Measurements from ENCODE around the gene ZNF652. TPM values are rescaled to one million over a fixed set of nuclear protein-coding genes. Genes with fewer than 3 reads are reported as not detected.
"Not testable (repeated sequence)": the region's sequence is repeated elsewhere in the genome, so short reads cannot be mapped to it uniquely, and the experiment has no call there.

Gene ZNF652
- polyA plus RNA-seq, 12 donors = 16.5 to 27.9 (median 18.2) TPM; not detected in 1

DNA sequence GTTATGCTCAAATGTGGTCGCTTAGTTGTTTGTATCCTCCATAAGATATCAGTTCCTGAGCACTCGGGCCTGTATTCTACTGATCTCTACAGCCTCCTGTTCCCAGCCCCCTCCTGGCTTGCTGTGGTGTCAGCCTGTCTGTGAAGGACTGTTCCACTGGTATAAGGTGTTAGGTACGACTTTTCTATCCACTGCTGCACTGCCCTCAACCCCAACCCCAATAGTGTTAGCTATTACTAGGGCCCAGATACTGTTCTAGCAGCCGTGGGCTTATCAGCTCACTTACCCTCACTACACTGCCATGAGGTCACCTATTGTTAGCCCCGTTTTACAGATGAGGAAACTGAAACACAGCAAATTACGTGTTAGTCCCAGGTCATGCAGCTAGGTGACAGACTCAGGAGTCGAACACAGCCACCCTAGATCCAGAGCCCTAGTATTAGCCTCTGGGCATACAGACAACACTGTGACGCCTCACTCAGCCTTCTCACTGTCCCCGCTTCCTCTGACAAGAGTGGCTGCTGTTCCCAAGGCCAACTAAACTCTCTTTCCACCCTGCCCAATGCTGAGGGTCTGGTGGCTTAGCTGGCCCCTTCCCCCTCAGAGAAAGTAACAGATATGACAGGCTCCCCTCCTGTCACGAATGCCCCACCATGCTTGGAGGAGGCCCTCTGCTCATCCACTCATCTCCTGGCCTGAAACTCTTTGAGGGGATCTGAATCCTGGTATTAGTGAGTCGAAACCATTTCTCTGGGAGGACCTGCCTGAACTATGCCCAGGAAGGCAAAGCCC, 25.6 kb upstream of the ZNF652 start:
- DNase-seq = no peak

DNA sequence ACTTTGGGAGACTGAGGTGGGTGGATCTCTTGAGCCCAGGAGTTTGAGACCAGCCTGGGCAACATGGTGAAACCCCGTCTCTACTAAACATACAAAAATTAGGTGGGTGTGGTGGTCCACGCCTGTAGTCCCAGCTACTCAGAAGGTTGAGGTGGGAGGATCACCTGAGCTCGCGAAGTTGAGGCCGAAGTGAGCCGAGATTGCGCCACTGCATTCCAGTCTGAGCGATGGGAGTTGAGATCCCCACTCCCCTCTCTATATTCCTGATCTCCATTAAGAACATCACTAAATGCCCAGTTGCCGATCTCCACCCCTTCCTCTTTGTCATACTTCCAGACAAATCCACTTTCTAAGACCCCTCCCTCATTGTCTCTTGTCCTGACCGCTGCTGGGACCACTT, 24.3 kb upstream of the ZNF652 start:
- no peak for DNase-seq

DNA sequence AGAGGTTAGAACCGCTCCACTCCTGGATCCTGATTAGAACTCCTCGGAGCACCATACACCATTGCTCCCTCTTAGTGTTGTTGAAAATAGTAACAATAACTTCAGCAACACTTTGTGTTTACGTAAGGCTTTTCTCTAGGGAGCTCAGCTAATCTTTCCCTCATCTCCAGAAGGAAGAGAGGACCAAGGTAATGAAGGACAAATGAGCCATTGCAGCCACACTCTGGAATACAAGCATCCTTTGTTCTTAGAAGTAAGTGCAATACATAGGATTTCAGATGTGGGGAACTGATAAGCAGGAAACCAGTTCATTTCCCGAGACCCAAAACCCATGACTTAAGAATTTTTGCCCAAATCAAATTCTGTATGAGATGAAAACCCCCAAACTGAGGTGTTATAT, 22.9 kb upstream of the ZNF652 start:
- DNase-seq = no peak

DNA sequence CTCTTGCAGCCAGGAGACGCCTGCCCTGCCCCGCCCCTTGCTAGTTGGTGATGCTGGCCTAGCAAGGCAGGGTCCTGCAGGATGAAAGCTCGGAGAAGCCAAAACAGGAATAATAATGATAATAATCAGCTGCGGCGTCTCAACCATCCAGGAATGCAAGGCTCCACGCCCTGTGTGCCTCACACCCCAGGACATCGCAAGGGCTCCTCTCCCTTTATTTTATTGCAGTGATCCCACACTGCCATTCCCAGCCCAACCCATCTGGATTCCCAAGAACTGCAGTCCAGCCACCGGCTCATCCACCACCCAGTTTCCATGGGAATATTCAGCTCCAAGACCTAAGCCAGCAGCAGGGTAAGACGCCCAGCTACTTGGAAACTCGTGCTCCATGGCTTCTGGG, 21.0 kb upstream of the ZNF652 start:
- no peak for DNase-seq

DNA sequence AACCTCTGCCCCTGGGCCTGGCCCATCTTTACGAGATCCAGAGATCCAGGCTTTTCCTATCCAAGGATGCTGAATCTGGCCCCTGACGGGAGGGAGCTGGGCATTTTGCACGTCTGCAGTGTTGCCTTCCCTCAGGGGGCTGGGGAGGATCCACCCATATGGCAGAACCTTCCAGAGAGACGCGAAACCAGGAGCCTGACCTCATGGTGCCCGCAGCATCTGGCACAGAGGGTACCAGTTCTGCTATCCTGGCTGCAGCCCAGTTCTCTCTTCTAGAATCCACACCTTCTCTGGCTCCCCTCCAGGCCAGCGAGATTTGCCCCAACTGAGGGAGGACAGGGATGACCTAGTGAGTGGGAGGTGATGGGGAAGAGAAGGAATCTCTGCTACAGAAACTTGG, 20.5 kb upstream of the ZNF652 start:
- no peak for DNase-seq

DNA sequence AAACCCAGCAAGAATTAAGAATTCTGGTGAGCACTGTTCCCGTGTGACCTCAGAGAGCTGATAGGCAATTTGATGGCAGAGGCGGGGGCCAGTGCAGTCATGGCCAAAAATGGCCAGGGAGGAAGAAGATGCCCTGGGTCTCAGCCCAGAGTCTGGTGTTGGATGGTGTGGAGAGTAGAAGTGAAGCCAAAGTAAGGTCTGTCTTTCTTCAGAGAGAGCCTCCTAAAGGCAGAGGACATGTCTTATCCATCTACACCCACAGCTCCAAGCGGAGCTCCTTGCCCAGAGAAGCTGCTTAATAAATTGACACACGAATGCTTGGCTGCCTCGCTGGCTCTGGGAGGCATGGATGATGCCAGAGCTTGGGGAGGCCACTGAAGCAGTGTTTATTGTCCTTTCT, 19.7 kb upstream of the ZNF652 start:
- DNase-seq = no peak

DNA sequence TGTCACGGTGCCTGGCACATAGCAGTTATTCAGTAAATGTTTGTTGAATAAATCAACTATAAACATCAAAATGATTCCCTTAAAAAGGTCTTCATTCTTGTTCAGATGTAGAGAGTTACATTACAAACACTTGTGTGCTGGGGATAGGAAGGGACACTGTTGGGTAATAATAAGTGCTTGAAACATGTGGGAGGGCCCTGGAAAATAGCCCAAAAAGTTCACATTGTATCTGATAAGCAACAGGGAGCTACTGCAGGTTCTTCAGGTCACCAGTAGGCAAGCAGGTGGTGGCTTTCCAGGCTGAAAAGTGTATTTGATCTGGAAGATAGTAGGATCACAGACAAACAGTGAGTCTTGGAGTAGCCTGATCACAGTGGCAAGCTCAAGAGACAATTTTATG, 19.0 kb upstream of the ZNF652 start:
- no peak for DNase-seq

DNA sequence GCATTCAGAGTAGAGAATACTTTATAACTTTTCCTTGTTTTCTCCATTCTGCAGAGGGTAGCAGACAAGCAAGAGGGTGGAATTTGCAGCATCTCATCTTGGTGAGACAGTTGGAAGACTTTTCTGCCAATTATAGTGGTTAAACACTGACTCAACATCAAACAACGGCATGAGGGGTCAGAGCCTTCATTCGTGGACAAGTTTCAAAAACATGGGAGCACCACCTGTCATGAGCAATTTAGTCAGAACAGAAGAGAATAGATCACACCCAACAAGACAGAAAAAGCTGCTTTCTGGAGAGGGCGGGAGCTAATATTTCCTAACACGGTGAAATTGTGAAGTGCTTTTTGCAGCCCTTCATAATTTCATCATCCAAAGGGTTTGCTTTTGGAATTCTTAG, 17.9 kb upstream of the ZNF652 start:
- no peak for DNase-seq

DNA sequence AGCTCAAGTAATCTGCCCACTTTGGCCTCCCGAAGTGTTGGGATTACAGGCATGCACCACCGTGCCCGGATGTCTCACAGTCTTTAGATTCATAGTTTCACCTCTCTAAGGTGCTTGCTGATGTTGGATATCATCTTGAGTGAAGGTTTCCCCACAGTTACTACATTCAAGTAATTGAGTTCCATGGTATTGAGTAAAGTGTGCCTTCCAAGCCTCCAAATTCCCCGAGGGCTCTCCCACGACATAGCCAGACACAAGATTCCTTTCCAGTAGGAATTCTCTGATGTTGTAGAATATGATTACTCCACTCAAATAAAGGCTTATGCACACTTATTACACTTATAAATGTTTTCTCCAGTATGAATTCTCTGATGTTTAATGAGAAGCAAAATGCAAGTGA, 16.3 kb upstream of the ZNF652 start:
- no peak for DNase-seq

DNA sequence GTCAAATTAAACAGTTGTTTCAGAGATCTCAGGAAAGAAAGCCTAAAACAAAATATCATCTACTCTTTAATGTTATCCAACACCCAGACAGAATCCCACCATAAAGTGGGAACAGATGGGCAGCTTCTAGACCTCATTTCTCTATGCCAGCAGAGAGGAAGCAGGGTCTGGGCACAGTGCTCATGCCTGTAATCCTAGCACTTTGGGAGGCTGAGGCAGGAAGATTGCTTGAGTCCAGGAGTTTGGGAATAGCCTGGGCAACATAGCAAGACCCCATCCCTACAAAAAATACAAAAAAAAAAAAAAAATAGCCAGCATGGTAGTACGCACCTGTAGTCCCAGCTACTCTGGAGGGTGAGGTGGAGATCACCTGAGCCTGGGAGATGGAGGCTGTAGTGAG, 13.5 kb upstream of the ZNF652 start:
- no peak for DNase-seq

DNA sequence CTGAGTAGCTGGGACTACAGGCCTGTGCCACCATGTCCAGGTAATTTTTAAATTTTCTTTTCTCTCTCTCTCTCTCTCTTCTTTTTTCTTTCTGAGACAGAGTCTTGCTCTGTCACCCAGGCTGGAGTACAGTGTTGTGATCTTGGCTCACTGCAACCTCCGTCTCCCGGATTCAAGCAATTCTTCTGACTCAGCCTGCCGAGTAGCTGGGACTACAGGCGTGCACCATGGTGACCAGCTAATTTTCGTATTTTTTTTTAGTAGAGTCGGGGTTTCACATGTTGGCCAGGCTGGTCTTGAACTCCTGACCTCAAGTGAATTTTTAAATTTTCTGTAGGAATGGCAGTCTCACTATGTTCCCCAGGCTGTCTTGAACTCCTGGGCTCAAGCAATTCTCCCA, 11.1 kb upstream of the ZNF652 start:
- no peak for DNase-seq

DNA sequence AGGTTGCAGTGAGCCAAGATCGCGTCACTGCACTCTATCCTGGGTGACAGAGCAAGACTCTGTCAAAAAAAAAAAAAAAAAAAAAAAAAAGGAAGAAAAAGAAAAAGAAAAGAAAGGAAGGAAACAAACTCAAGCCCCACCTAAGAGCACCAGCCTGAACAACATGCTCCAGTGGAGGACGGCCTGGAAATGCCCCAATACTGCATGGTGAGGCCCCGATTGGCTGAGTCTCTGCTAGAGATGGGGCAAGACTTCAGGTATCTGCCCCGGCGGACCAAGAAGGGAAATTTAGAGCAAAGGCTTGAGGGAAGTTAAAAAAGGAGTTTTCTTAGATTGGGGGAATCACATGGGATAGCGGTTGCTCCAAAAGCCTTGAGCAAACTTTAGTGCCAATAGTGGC, 10.4 kb upstream of the ZNF652 start:
- DNase-seq = no peak

DNA sequence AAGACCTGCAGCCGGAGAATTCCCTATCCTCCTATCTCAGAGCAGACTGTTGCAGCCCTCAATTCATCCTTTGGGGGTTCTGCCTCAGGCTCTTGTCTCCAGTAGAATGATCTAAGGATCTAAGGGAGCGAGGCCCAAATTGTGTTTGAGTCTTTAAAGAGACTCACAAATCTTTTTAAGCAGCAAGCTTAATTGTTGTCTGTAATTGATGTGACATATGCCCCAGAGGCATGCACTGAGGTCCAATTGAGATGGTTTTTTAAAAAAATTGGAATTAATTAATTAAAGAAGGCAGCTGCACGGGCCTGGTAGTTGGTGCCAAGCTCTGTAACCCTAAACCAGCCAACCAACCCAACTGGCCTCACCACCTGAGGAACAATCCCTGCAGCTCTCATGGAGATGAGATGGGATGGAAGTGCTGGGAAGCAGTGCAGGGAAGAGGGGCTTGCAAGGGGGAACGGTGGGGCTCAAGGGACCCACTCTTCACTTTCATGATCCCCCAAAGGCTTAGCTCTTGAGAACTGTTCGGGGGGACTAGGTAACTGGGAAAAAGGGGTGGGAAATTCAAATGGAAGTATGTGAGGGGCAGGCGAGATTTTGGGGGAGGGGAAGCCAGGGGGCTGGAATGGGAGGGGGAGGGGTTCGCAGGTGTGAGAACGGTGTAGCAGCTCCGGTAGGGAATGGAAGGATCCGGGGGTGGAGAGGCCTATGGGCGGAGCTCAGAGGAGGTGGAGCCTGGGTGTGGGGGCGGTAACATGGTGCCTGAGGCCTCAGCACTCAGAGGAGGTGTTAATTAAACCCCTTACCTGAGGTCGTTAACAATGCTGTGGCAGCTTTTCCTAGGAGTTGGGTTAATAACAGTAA, 9.2 kb upstream of the ZNF652 start:
- DNase-seq = no peak

DNA sequence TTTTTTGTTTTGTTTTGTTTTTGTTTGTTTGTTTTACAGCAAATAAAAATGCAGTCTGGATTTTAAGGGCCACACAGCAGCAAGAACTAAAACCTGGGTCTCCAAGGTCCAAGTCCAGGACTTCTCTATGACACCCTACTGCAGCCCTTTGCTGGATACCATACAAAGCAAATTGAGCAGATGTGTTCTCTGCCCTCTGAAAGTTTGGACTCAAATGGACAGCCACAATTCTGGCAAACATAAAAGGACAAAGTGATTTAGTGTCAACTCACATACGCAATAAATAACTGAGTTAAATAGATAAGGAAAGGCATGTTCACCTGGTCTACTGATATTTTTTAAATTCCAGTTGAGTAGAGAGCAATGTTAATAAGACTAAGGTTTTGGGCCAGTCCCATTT, 7.7 kb upstream of the ZNF652 start:
- no peak for DNase-seq

DNA sequence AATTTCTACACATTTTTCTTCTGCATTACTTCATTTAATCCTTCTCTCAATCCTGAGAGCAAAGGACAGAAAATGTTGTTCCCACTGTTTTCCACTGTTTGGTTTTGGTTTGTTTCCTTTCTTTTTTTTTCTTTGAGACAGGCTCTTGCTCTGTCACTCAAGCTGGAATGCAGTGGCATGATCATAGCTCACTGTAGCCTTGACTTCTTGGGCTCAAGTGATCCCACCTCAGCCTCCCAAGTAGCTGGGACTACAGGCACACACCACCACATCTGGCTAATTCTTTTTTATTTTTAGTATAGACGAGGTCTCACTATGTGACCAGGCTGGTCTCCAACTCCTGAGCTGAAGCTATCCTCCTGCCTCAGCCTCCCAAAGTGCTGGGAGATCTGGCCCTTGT, 7.0 kb upstream of the ZNF652 start:
- no peak for DNase-seq

DNA sequence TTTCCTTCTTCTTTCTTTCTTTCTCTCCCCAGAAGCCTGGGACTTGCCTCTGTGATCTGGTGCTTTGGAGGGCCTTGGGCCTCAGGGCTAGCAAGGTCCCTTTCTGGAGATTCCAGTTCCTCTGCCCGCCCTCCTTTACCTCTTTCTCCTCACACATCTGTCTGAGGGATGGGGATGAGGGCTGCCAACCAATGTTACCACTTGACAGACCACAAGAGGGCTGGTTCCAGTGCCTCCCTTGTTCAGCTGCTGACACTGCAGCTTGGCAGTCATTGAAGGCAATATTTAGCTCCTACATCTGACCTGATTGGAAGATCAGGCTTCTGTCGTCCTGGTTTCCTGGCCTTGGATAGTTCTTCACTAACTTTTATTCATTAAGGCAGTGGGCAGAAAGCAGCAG, 3.6 kb upstream of the ZNF652 start:
- DNase-seq = no peak

DNA sequence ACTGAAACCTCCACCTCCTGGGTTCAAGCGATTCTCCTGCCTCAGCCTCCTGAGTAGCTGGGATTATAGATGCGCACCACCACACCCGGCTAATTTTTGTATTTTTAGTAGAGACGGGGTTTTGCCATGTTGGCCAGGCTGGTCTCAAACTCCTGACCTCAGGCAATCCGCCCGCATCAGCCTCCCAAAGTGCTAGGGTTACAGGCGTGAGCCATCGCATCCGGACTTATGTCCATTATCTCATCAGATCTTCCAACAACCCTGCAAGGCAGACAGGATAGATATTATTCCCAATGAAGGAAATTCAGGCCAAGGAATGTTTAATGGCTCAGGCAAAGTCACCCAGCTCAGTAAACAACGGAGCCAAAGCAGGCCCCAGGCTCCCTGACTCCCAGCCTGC, 3.1 kb upstream of the ZNF652 start:
- not testable (repeated sequence) for DNase-seq

DNA sequence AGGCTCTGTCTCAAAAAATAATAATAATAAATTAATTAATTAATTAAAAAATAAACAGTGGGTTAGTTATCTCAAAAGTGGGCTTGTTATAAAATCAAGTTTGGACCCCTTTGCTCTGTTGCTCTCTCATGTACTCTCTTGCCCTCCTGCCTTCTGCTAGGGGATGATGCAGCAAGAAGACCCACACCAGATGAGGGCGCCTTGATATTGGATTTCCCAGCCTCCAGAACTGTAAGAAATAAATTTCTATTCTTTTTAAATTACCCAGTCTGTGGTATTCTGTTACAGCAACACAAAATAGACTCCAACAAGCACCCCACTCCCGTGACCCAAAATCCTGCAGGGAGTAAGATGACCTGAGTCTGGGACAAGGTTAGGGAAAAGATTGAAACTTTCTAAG, 2.1 kb upstream of the ZNF652 start:
- no peak for DNase-seq

DNA sequence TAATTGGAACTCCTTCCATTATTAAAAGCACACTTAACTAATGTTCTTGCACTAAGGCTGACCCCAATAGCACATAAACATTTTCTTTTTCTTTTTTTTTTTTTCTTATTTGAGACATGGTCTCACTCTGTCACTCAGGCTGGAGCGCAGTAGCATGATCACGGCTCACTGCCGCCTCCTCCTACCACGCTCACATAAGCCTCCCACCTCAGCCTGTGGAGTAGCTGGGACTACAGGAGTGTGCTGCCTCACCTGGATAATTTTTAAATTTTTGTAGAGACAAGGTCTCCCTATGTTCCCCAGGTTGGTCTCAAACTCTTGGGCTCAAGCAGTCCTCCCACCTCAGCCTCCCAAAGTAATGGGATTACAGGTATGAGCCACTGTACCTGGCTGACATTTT, 1.2 kb upstream of the ZNF652 start:
- DNase-seq = no peak

DNA sequence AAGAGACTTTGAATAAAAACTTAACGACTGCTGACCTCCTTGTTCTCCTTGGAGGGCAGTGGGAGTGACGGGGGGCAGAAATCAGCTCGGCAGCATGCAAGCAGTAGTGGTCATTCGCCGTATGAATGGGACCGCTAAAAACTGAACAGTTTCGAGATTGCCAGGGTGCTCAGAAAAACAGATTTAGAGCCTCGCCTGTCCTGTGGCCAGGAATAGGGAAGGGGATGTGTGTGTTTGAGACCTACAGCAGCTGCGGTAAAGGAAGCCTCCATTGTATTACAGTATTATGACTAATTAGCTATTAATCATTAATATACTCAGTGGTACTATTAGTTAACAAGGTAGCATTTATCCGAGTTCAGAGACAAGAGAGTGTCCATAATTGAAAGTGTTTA, 670 bp upstream of the ZNF652 start:
- DNase-seq = no peak

DNA sequence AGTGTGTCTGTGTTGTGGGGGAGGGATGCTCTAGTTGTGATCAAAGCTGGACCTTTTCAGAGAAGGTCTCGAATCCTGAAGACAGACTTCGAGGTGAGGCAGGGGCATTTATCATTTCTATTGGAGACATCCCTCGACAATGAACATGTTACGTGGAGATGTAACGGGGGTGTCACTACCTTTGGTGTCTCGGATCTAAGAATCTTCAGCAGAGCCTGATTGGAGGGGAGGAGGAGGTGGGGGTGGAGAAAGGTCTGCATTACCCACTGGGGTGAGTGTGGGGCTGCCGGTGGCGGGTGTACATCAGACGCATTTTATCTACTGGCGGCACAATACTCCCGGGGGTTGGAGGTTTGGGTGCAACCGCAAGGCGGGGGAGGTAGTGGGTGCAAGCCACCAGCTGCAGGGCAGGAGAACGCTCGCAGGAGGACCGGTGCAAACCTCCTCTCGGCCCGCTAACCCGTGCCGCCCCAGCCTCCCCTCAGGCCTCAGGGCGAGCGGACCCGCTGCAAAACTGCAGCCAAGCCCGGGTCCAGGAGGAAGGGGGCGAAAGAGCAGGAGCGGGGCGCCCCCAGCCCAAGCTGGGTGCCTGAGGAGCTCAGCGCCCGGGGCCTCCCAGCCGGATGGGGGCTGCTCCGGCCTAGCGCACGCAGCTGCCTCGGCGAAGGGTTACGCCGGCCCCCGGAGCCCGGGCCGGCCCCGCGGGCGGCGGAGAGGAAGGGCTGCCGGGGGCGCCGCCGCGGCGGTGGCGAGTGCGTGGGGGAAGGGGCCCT, 735 bp downstream of the ZNF652 start:
- peak; percentile 22 for DNase-seq

DNA sequence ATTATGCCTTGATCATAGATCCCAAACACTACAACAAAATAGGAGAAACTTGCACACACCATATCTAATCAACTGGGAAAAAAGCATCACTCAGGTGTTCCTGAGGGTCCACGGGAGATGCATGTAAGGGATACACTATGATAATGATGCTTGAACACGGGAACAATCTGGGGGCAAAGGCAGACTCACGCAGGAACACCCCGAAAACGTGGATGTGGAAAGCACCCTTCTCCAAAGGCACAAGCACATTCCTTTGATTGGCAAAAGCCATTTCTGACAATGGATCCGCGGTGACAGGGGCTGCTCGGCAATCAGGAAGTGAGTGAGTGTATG, 1.3 kb downstream of the ZNF652 start:
- no peak for DNase-seq
